Stimulated activated CD4-positive, alpha-beta T cell treated with anti-CD3 and anti-CD28 coated beads, Interleukin-4, amount 100 ng/mL, for 48 hours (primary cell): ENCODE results near the gene SEC61A2.
"Not testable (repeated sequence)": the region's sequence is repeated elsewhere in the genome, so short reads cannot be mapped to it uniquely, and the experiment has no call there.

ENCODE experiments used
- DNase-seq, 2 donors: peaks; one replicate each; pipeline ENCODE4 v3.0.0-alpha.2; 2020; ENCODE audit warnings: low read depth in 2 of 2

Gene SEC61A2

DNA sequence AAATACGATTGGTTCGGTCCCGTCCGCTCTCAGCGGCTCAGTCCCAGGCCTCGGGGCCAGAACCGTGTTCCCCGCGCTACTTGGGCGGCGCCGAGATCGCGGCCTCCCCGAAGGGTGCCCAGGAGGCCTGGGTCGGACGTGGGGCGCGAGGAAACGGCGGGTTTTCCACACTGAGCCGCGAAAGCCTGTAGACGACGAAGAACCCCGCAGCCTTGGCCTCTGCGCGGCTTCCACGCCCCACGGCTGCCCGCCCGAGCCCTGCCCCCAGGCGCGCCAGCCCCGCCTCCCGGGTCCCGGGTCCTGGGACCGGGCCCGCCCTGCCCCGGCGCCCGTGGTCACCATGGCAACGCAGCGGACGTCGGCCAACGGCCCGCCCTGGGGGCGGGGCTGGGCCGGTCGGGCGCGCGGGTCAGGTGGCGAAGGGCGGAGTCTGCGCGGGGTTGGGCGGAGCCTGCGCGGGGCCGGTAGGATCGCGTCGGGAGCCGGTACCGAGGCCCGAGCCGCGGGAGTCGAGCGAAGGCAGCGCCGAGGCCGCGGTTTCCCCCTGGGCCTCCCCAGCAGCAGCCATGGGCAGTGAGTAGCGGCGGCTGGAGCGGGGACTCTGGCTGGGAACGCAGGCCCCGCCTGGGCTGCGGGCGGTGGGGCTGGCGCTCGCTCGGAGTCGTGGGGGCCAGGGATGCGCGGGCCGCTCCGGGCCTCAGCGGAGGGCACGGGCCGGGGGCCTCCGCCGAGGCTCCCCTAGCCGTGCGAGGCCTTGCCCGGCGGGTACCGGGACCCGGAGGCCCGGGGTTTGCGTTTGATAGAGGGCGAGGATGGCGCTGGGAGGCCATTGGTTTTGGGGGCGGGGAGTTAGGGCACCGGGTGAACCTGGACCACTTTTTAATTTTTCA is at the start of gene SEC61A2:
Gene SEC61A2, plus strand, starts transcription at position 456 of the 890 bp plus-strand sequence. Its CDS starts 111 bp downstream, at position 567.
- peak; percentile 98 to 99 for DNase-seq

DNA sequence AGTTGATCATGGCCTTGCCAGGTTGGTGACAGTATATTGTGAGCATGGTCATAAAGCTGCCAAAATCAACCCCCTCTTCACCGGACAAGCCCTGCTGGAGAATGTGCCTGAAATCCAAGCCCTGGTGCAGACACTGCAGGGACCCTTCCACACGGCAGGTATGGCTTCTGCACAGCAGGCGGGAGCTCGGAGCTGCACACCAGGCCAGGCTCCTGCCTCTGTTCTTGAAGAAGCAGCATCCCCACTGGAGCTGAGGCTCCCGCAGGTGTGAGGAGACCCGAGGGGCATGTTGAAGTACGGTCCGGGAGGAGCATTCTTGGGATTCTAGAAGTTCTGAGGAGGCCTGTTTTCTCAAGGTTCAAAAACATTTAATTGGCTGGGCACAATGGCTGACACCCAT is 48.0 kb upstream of the SEC61A2 start:
- DNase-seq, result no peak

DNA sequence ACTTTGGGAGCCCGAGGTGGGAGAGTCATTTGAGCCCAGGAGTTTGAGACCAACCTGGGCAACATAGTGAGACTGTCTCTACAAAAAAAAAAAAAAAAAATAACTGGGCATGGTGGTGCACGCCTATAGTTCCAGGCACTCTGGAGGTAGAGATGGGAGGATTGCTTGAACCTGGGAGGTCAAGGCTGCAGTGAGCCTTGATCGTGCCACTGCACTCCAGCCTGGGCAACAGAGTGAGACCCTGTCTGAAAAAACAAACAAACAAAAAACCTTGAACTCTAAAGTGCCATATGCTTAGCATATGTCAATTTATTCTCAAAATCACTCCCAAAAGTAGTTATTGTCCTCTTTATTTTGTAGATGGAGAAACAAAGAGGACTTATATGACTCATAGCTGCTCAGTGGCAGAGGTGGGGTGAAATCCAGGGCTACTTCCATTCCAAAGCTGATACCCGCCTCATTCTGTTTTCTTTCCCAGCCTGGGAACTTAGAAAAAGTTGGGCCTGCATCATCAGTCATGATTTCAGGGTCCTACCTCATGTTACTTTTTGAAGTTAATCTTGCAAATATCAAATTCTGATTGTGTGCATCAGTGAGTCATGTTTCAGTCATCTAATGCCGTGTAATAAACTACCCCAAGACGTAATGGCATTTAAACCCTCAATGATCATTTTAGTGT is 47.5 kb upstream of the SEC61A2 start:
- DNase-seq, result no peak

DNA sequence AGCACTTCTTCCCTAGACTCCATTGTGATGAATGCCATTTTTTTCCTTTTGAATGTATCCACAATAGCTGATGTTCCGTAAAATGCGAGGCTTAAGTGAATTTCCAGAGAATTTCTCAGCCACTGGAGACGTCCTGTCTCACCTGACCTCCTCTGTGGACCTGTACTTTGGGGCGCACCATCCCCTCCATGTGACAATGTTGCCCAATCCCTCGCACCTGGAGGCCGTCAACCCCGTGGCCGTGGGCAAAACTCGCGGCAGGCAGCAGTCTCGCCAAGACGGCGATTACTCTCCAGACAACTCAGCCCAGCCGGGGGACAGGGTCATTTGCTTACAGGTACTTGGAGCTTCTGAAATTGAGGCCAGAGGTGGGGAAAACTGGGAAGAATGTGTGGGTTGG is 40.6 kb upstream of the SEC61A2 start:
- no peak for DNase-seq

DNA sequence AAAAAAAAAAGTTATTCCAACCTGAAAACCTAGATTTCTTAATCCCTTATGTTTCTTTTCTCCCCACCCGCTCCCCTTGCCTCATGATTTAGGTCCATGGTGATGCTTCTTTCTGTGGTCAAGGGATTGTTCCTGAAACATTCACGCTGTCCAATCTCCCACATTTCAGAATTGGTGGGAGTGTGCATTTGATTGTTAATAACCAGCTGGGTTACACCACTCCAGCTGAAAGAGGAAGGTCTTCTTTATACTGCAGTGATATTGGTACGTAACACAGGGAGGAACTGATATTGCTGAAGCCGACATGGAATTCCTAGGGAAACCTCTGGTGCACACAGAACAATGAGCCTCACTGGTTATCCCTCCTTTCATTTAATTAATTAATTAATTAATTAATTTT is 38.1 kb upstream of the SEC61A2 start:
- no peak for DNase-seq

DNA sequence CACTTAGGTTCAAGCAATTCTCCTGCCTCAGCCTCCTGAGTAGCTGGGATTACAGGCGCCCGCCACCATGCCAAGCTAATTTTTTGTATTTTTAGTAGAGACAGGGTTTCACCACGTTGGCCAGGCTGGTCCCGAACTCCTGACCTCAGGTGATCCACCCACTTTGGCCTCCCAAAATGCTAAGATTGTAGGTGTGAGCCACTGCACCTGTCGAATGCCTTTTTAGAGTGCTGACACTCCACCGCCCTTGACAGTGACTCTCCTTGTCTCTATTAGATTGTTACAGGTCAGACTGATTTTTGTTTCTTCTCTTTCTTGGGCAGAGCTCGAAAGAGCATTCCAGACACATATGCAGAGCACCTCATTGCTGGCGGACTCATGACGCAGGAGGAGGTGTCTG is 32.1 kb upstream of the SEC61A2 start:
- not testable (repeated sequence) for DNase-seq

DNA sequence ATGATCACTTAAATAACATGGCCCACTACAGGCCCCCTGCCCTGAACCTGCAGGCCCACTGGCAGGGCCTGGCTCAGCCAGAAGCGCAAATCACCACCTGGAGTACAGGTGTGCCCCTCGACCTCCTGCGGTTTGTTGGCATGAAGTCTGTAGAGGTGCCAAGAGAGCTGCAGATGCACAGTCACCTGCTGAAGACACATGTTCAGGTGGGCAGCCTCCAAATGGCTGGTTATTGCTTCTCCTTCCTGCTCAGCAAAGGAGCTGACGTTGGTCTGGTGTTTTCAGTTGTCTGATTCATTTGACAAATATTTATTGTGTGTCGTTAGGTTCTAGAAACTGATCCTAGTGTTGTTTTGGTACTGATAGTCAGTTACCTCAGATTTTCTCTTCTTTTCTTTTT is 31.7 kb upstream of the SEC61A2 start:
- no peak for DNase-seq

DNA sequence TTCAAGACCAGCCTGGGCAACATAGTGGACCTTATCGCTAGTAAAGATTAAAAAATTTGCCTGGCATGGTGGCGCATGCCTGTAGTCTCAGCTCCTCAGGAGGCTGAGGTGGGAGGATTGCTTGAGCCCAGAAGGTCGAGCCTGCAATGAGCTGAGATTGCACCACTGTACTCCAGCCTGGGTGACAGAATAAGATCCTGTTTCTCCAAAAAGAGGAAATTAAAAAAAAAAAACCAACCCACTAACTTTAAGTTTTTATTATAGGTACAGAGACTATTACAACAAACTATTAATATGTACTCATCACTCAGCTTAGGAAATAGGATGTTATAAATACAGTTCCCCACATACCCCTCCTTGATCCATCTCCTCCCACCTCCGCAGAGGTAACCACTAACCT is 30.5 kb upstream of the SEC61A2 start:
- DNase-seq, result no peak

DNA sequence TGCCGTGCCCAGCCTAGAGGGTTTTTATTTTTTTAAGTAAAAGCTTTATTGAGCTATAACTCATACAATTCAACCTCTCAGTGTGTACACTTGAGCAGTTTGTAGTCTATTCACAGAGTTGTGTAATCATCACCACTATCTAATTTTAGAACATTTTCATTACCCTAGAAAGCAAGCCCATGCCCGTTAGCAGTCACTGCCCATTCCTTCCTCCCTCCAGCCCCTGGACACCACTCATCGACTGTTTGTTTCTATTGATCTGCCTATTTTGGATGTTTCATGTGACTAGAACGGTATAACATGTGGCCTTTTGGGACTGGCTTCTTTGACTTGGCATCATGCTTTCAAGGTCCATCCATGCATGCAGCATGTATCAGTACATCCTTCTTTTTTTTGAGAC is 25.7 kb upstream of the SEC61A2 start:
- DNase-seq, result no peak

DNA sequence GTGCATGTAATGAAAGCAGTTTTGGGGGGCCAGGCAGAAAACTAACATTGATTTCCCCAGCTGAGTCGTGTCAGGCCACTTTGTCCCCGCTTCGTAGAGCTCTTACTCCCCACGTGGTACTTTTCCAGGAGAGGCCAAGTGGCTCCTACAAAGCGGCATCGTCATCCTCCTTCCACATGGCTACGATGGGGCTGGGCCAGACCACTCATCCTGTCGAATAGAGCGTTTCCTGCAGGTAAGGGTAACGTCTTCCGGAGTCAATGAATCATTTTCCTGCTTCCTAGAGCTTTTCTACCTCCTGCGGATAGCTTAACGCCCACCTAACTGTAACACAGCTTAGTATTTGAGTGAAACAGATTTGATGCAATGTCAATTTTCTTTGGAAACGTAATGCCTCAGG is 21.7 kb upstream of the SEC61A2 start:
- no peak for DNase-seq

DNA sequence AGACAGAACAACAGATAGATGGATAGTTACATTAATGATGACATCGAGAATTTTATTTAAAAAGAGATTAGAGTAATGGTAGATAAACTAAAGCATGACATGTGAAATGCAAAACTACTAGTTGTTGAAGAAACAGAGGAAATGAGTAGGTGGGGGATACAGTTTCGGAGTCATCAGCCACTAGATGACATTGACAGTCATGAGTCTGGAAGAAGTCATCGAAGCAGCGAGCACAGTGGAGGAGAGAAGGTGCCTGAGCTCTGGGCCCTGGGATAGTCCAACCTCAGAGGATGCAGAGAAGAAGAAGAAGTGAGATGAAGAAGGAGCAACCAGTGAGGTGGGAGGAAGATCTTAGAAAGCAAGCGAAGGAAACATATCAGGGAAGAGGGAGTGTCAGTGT is 20.2 kb upstream of the SEC61A2 start:
- no peak for DNase-seq

DNA sequence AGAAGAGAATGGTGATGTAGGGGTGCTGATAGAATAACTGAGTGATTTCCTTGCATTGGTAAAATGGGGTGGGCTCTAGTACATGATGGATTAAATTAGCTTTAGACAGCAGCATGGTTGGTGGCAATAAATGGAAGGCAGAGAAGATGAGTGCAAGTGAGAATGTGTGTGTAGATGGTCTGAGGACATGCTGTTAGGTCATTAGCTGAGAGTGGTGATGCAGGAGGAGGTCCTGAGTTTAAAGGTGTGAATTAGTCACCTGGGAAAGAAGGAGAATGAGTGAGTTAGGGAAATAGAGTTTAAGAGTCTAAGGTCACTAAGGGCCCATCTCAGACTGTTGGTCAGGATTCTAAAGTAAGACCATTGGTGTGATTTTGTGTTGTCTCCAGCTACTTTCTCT is 17.9 kb upstream of the SEC61A2 start:
- DNase-seq, result no peak

DNA sequence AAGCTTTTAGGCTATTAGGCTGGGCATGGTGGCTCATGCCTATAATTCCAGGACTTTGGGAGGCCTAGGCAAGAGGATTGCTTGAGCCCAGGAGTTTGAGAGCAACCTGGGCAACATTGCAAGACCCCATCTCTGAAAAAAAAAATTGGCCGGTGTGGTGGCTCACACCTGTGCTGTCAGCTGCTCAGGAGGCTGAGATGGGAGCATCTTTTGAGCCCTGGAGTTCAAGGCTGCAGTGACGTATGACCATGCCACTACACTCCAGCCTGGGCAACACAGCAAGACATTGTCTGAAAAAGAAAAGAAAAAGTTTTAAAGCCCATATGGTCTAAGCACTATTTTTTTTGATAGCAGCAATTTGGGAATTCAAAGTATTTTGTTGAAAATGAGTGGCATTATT is 15.8 kb upstream of the SEC61A2 start:
- DNase-seq, result no peak

DNA sequence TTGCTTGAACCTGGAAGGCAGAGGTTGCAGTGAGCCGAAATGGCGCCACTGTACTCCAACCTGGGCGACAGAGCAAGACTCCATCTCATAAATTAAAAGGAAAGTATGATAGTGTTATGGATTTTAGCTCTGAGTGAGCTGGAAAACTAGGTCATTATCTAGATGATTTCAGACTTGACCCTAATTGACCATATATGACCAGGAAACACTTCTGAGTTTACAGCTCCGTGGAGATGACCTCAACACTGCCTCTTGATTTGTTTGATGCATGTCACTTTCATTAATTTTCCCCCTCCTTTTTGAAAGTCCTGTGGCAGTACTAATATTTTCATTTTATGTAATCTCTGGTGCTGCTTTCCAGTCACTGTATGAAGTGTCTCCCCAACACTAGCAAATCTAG is 7.8 kb upstream of the SEC61A2 start:
- DNase-seq, result no peak

DNA sequence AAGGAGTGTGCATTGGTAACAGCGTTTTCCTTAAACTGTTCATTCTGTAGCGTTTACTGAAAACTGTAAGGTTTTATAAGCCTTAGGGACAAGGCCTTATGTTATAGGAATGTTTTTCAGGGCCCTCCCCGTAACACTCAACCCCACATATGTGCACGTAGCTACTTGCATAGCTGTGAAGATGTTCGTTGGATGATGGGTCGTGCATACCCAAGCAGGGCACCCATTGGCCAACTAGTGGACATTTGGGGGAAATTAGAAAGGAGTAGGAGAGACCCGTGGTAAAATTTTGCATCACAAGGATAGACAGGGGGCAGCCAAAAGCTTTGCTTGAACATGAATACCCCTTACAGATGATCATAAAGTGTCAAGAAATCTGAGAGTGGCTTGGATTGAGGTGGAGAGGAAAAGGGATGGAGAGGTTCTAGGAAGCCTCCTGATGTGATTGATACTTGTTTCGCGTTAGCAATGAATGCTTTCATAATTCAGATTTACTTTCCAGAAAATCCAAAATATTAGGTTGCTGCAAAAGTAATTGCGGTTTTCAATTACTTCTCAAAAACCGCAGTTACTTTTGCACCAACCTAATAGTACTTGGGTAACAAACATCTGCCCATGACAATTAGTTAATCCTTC is 878 bp downstream of the SEC61A2 start:
- no peak for DNase-seq

DNA sequence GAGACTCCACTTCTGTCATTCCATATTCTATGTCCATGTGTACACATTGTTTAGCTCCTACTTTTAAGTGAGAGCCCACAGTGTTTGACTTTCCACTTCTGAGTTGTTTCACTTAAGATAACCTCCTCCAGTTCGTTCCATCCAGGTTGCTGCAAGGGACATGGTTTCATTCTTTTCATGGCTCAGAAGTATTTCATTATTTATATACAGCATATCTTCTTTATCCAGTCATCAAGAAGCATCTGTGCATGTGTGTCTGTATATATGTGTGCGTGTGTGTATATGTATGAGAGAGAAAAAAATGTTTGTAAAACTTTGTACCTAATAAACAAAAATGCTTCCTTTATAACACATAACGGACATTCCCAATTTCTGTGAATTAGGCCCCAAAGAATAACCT is 6.2 kb downstream of the SEC61A2 start:
- no peak for DNase-seq

DNA sequence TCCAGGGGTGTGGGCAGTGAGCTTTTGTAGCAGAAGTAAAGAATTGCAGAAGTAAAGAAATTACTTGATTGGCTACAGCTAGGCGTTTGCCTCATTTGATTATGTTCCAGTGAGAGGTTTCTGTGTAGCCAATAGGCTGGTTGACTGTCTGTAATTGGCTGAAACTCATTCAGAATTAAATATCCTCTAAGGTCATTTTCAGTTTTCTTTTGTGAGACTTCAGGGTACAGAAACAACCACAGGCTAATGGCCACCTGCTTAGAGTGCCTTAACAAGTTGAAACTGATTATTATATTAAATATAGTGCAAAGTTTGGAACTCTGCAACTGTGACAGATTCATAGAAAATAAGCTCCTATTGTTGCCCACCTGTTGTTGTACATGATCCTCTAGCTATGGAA is 10.6 kb downstream of the SEC61A2 start:
- DNase-seq, result no peak

DNA sequence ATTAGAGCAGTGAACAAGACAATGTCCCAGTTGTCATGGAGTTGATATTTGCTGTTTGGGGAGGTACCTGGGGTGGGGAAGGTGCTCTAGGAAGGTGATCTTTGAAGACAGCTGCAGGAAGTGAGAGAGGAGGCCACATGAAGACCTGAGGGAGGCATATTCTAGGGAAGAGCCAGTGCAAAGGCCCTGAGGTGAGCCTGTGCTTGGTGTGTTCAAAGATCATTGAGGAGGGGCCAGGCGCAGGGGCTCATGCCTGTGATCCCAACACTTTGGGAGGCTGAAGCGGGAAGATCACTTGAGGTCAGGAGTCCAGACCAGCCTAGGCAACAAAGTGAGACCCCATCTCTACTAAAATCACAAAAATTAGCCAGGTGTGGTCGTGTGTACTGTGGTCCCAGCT is 15.1 kb downstream of the SEC61A2 start:
- DNase-seq, result no peak

DNA sequence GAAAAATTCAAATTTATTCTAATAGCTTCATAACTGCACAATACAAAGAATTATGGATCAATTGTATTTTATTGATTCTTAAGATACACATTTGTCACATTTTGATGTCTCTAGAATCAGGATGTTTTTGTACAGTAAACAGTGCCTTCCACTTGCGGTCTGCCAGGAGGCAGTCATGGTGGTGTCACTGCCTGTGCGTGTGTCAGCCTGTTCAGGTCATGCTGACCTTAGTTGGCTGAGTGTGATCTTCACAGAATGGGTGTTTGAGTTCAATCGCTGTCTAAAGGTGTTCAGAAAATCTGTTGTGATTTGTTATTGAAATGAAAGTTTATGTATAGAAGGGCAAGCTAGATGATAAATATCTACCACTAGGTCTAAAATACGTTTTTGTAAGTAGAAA is 20.7 kb downstream of the SEC61A2 start:
- no peak for DNase-seq

DNA sequence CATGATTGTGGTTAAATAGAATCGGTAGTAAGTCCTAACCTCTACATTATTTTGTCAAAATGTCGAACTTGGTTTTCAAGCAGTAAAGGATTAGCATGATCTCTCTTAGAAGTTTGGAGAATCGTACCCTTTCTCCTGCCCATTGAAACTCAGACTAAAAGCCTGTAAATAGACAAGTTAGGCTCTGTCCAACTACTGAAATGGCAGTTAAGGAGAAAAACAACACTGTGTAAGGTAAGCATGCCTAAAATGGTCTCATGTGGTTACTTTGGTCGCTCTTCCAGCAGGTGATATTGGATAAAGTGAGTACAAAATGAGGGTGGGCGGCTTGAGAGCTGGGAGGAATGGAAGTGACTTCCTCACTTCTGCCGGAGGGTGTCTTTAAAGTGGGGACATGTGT is 25.0 kb downstream of the SEC61A2 start:
- DNase-seq, result no peak

DNA sequence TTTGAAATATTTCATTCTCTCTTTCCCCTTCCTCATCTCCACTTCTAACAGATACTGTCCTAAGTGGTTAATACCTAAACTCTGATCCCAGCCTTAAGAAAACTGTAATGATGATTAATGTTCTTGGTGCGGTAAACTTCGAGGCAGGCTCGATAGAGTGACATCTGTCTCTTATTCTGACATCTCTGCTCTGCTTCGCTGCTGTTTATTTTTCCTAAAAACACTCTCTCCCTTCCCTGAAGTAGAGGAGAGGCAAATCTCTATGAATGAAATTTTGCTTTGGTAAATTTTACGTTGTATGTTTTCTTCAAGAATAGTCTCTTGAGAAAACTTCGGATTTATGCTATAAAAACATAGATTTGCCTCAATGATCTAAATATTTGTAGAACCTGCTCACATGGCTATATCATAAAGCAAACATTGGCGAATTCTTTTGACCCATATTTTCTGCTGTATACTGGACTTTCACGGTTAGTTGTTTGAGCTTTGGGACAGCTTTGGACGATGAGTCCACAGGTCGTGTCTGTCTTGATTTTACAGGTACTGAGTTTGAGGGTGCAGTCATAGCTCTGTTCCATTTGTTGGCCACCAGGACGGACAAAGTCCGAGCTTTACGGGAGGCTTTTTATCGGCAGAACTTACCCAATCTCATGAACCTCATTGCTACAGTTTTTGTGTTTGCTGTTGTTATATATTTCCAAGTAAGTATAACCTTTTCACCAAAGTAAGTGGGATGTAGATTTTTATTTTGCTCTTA is 27.1 kb downstream of the SEC61A2 start:
- no peak for DNase-seq

DNA sequence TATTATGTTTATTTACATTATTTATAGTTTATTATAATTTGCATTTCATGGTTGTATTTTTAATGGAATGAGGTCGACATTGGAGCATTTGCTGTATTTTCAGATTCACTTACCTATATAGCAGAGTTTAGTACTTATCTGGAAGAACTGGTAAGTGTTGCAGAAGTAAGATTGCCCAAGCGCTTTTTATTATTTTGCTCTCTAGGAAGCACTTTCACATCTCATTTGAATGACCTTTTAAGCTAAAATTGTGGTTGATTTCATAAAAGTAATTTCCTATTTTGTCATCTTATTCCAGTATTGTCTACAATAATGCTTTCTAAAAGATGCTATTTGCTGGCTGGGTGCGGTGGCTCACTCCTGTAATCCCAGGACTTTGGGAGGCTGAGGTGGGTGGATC is 28.6 kb downstream of the SEC61A2 start:
- no peak for DNase-seq
